OCI-LY7 (cell line): ENCODE results near the gene LRIG3. TPM values are rescaled to one million over a fixed set of nuclear protein-coding genes. Genes with fewer than 3 reads are reported as not detected.

ENCODE experiments used
- BruUV-seq: library from RNA; stranded (reverse); fragments of 400-500 nt; replicated peaks from 2 replicates; lab custom pipeline; 2021; lab: Mats Ljungman, UMichigan
- CTCF ChIA-PET: fragments of 300-600 bp; sonication (Branson Sonifier 250); formaldehyde crosslinking; loops from one replicate; lab custom pipeline; 2022; ENCODE audit warnings: antibody characterized with exemption; ENCODE audit not compliant: unreplicated experiment; lab: Charles Lee
- POLR2A ChIA-PET: fragments of 300-600 bp; sonication (Branson Sonifier 250); formaldehyde crosslinking; loops from one replicate; lab custom pipeline; 2022; ENCODE audit warnings: antibody characterized with exemption; lab: Charles Lee
- DNase-seq: peaks from one replicate; pipeline ENCODE4 v3.0.0-alpha.2; 2015; ENCODE audit warnings: low spot score
- H2AFZ ChIP-seq: fragments of 200-600 bp; sonication (generic), shearing (Covaris generic); 2 replicates; pipeline ENCODE4 v1.6.1; 2014; ENCODE audit warnings: mild to moderate bottlenecking, antibody characterized with exemption, low read length, moderate library complexity
- H3K27ac ChIP-seq: fragments of 200-600 bp; sonication (generic); 2 replicates; pipeline ENCODE4 v1.5.1; 2014; ENCODE audit warnings: mixed run types, low read depth, mild to moderate bottlenecking, moderate library complexity, low read length, inconsistent platforms; ENCODE audit not compliant: poor library complexity, severe bottlenecking
- H3K36me3 ChIP-seq: fragments of 200-600 bp; sonication (generic); 2 replicates; pipeline ENCODE4 v1.6.1; 2014; ENCODE audit warnings: mild to moderate bottlenecking, antibody characterized with exemption, low read length, moderate library complexity, mixed read lengths; ENCODE audit not compliant: insufficient read depth
- H3K4me1 ChIP-seq: fragments of 200-600 bp; sonication (generic); 2 replicates; pipeline ENCODE4 v1.5.1; 2014; ENCODE audit warnings: mild to moderate bottlenecking, low read length; ENCODE audit not compliant: insufficient read depth, poor library complexity, severe bottlenecking
- H3K4me2 ChIP-seq: fragments of 200-600 bp; sonication (generic); 2 replicates; pipeline ENCODE4 v1.6.1; 2014; ENCODE audit warnings: mild to moderate bottlenecking, low read length
- H3K4me3 ChIP-seq: fragments of 200-600 bp; sonication (generic); 2 replicates; pipeline ENCODE4 v1.5.1; 2014; ENCODE audit warnings: mild to moderate bottlenecking, low read depth, low read length; ENCODE audit not compliant: poor library complexity, severe bottlenecking
- H3K79me2 ChIP-seq: fragments of 200-600 bp; sonication (generic); 2 replicates; pipeline ENCODE4 v1.6.1; 2016; ENCODE audit warnings: low read depth, mild to moderate bottlenecking, low read length, moderate library complexity, mixed read lengths; ENCODE audit not compliant: insufficient read depth
- H3K9me2 ChIP-seq: fragments of 200-600 bp; sonication (generic); 2 replicates; pipeline ENCODE4 v1.6.1; 2016; ENCODE audit warnings: mild to moderate bottlenecking, low read length, mixed read lengths; ENCODE audit not compliant: insufficient read depth
- H3K9me3 ChIP-seq: fragments of 200-600 bp; sonication (generic); 2 replicates; pipeline ENCODE4 v1.6.1; 2014; ENCODE audit warnings: mild to moderate bottlenecking, mixed run types, low read length, mixed read lengths
- H4K20me1 ChIP-seq: fragments of 200-600 bp; sonication (generic); 2 replicates; pipeline ENCODE4 v1.6.1; 2014; ENCODE audit warnings: mild to moderate bottlenecking, antibody characterized with exemption, low read length, moderate library complexity, mixed read lengths; ENCODE audit not compliant: insufficient read depth
- CTCF ChIP-seq: fragments of 200-600 bp; sonication (generic); conservative IDR thresholded peaks from 2 replicates; pipeline ENCODE4 v1.5.1; 2014; ENCODE audit warnings: mild to moderate bottlenecking, antibody characterized with exemption, low read length, moderate library complexity, mixed read lengths
- EZH2phosphoT487 ChIP-seq: fragments of 200-600 bp; sonication (generic); IDR thresholded peaks from 2 replicates; pipeline ENCODE4 v1.6.1; 2018; ENCODE audit warnings: low read depth, borderline replicate concordance, mild to moderate bottlenecking, mixed run types, antibody characterized with exemption, low read length, moderate library complexity, mixed read lengths
- intact Hi-C: fragments of 100-400 bp; cut with micrococcal nuclease; formaldehyde crosslinking; loops from one replicate; pipeline ENCODE4 v1.10.0; 2022; ENCODE audit not compliant: unreplicated experiment
- total RNA-seq, 2 experiments: library from RNA; depleted of rRNA in 1 of 2; stranded (reverse); fragments of >200 nt in 1 of 2; shearing (Covaris generic) in 1 of 2; gene quantifications; 2 replicates each; pipeline ENCODE4 v1.2.3, GENCODE V29; 2014 to 2022

Gene LRIG3
- total RNA-seq, 2 experiments from 2014 or later: not detected

DNA sequence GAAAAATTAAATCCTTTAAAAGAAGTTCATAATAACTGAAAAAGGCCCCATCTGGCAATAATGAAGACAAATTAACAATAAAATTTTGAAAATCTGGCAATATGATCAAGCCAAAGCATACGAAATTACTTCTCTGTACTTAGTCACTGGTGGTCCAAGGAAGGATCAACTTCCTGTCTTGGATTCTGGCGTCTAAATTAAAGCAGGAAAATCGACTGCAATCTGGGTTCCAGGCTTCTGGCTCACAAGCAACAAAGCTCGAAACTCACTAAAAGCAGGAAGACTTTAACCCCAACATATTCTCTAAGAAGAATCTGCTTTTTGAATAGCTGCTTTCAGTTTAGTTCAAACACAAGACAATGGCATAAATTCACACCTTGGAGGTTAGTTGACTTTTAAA, 49.7 kb downstream of the LRIG3 start:
- intact Hi-C loops: no loop called here
- ChIA-PET POLR2A (no interaction called here), CTCF (no interaction called here)
- H3K9me2 ChIP-seq: no peaks in the 10 kb centered on the region
- no peaks in the 10 kb centered on the region for H3K9me3 ChIP-seq
- H4K20me1 ChIP-seq: no peaks in the 10 kb centered on the region
- no peaks in the 10 kb centered on the region for H3K79me2 ChIP-seq
- H3K4me1 ChIP-seq: no peaks in the 10 kb centered on the region
- H3K27ac ChIP-seq: no peak overlapping the region
- H3K4me2 ChIP-seq: no peak overlapping the region
- no TSS peak for BruUV-seq
- TF ChIP-seq CTCF (no peak), EZH2phosphoT487 (no peak)
- no peak for DNase-seq
- no peak overlapping the region for H3K4me3 ChIP-seq
- H2AFZ ChIP-seq: no peak overlapping the region
- no peaks in the 10 kb centered on the region for H3K36me3 ChIP-seq

GRCh38 chr12:58860788-58861240, 59.5 kb downstream of the LRIG3 start:
- H3K79me2 ChIP-seq: no peaks in the 10 kb centered on the region
- intact Hi-C loops: no loop called here
- no peak overlapping the region for H2AFZ ChIP-seq
- ChIA-PET POLR2A (no interaction called here), CTCF (no interaction called here)
- no peak overlapping the region for H3K4me2 ChIP-seq
- H3K4me3 ChIP-seq: no peak overlapping the region
- no peaks in the 10 kb centered on the region for H4K20me1 ChIP-seq
- no peak for DNase-seq
- H3K27ac ChIP-seq: no peak overlapping the region
- no peaks in the 10 kb centered on the region for H3K4me1 ChIP-seq
- H3K36me3 ChIP-seq: no peaks in the 10 kb centered on the region
- no peak for TF ChIP-seq EZH2phosphoT487
- TF ChIP-seq CTCF: no peak
- no peaks in the 10 kb centered on the region for H3K9me3 ChIP-seq
- BruUV-seq: no TSS peak
- H3K9me2 ChIP-seq: no peaks in the 10 kb centered on the region

GRCh38 chr12:58860056-58860787, 60.1 kb downstream of the LRIG3 start:
- ChIA-PET CTCF (no interaction called here), POLR2A (no interaction called here)
- Histone ChIP-seq H3K36me3 (no peaks in the 10 kb centered on the region), H3K4me1 (no peaks in the 10 kb centered on the region), H3K79me2 (no peaks in the 10 kb centered on the region), H3K4me3 (no peak overlapping the region), H4K20me1 (no peaks in the 10 kb centered on the region), H3K9me3 (no peaks in the 10 kb centered on the region), H3K27ac (no peak overlapping the region), H2AFZ (no peak overlapping the region), H3K9me2 (no peaks in the 10 kb centered on the region), H3K4me2 (no peak overlapping the region)
- DNase-seq: no peak
- TF ChIP-seq CTCF (no peak), EZH2phosphoT487 (no peak)
- BruUV-seq: no TSS peak
- intact Hi-C loops: no loop called here
